A549 (cell line): ENCODE data around the gene PRKAB2. TPM values are rescaled to one million over a fixed set of nuclear protein-coding genes. Genes with fewer than 3 reads are reported as not detected.
"Not testable (repeated sequence)": the region's sequence is repeated elsewhere in the genome, so short reads cannot be mapped to it uniquely, and the experiment has no call there.

Experiments used
- ATAC-seq, 2 experiments: fragments of 200-7000 bp in 1 of 2; fragments of >200 bp in 1 of 2; cut with Nextera tagmentation in 1 of 2; cut with Tn5 transposase in 1 of 2; 3 replicates each; pipeline versions ENCODE4 v1.8.0 to v1.9.1; 2018 to 2020; ENCODE audit warnings: mild to moderate bottlenecking in 1 of 2, moderate library complexity in 1 of 2
- CTCF ChIA-PET: fragments of 300-600 bp; sonication (Branson Sonifier 250); formaldehyde crosslinking; extraction: SDS; loops from one replicate; lab custom pipeline; 2021; ENCODE audit warnings: antibody characterized with exemption, inconsistent platforms; lab: Yijun Ruan, JAX
- POLR2A ChIA-PET: fragments of 350-600 bp; formaldehyde crosslinking; extraction: SDS; loops from one replicate; lab custom pipeline; 2021; ENCODE audit warnings: antibody characterized with exemption, inconsistent platforms; lab: Yijun Ruan, JAX
- DNase-seq, 2 experiments: peaks; one replicate each; pipeline versions ENCODE4 v3.0.0 to v3.0.0-alpha.2; 2011 to 2016; ENCODE audit warnings: low read depth in 1 of 2, low spot score in 1 of 2
- FAIRE-seq: peaks from 2 replicates; lab custom pipeline; 2011; peaks lifted over from hg19 to GRCh38; lab: Jason Lieb, UNC
- H3K27ac ChIP-seq, 2 experiments: fragments of >200 bp; sonication (Bioruptor Twin); formaldehyde crosslinking; 3 replicates each; pipeline ENCODE4 v1.5.1; 2016 to 2017
- H3K4me1 ChIP-seq: fragments of >200 bp; sonication (Bioruptor Twin); formaldehyde crosslinking; 3 replicates; pipeline ENCODE4 v1.6.1; 2016
- H3K4me2 ChIP-seq: fragments of >200 bp; sonication (Bioruptor Twin); formaldehyde crosslinking; 3 replicates; pipeline ENCODE4 v1.6.1; 2016
- H3K4me3 ChIP-seq: fragments of >200 bp; sonication (Bioruptor Twin); formaldehyde crosslinking; 3 replicates; pipeline ENCODE4 v1.5.1; 2016
- H3K9me3 ChIP-seq: fragments of >200 bp; sonication (Bioruptor Twin); formaldehyde crosslinking; 3 replicates; pipeline ENCODE4 v1.6.1; 2016
- ATOH8 ChIP-seq: fragments of 250-450 bp; sonication (Bioruptor Pico); IDR thresholded peaks from 2 replicates; pipeline ENCODE4 v1.5.0; 2020; ENCODE audit warnings: low read depth, mild to moderate bottlenecking, moderate library complexity
- BCL3 ChIP-seq: fragments of >200 bp; sonication (Bioruptor Twin); formaldehyde crosslinking; IDR thresholded peaks from 3 replicates; pipeline ENCODE4 v1.6.1; 2016
- CHD4 ChIP-seq: fragments of 200-600 bp; sonication (generic); IDR thresholded peaks from 2 replicates; pipeline ENCODE4 v1.6.1; 2016; ENCODE audit warnings: antibody characterized with exemption, mild to moderate bottlenecking, borderline replicate concordance
- E2F6 ChIP-seq: IDR thresholded peaks from 2 replicates; pipeline ENCODE4 v1.6.1; 2012; ENCODE audit warnings: low read depth, borderline replicate concordance
- EHMT2 ChIP-seq: fragments of 200-600 bp; sonication (generic); IDR thresholded peaks from 2 replicates; pipeline ENCODE4 v1.6.1; 2016; ENCODE audit warnings: antibody characterized with exemption, low read depth, mild to moderate bottlenecking, moderate library complexity
- ELK1 ChIP-seq: fragments of 150-350 bp; IDR thresholded peaks from 2 replicates; pipeline ENCODE4 v1.6.1; 2014; ENCODE audit warnings: low read depth, mild to moderate bottlenecking, low read length
- ESRRA ChIP-seq: fragments of 150-350 bp; IDR thresholded peaks from 2 replicates; pipeline ENCODE4 v1.6.1; 2014; ENCODE audit warnings: mild to moderate bottlenecking, low read length, borderline replicate concordance
- HDAC2 ChIP-seq: fragments of 200-600 bp; sonication (generic); IDR thresholded peaks from 2 replicates; pipeline ENCODE4 v1.6.1; 2016
- HEYL ChIP-seq: fragments of 250-450 bp; sonication (Bioruptor Pico); IDR thresholded peaks from 2 replicates; pipeline ENCODE4 v1.8.0; 2021; ENCODE audit warnings: mild to moderate bottlenecking, moderate library complexity
- HOXB13 ChIP-seq: fragments of 250-450 bp; sonication (Bioruptor Pico); IDR thresholded peaks from 2 replicates; pipeline ENCODE4 v1.5.0; 2020; ENCODE audit warnings: low read depth, mild to moderate bottlenecking, moderate library complexity
- HOXB5 ChIP-seq: fragments of 250-450 bp; sonication (Bioruptor Pico); IDR thresholded peaks from 2 replicates; pipeline ENCODE4 v1.5.0; 2020; ENCODE audit warnings: mild to moderate bottlenecking, moderate library complexity
- JUN ChIP-seq, 2 experiments: fragments of >200 bp; sonication (Bioruptor Twin); formaldehyde crosslinking; IDR thresholded peaks; 2 replicates in 1 of 2; 3 replicates in 1 of 2; pipeline ENCODE4 v1.6.1; 2016 to 2017
- JUNB ChIP-seq: fragments of >200 bp; sonication (Bioruptor Twin); formaldehyde crosslinking; IDR thresholded peaks from 2 replicates; pipeline ENCODE4 v1.6.1; 2016
- KDM1A ChIP-seq: fragments of 200-600 bp; sonication (generic); IDR thresholded peaks from 2 replicates; pipeline ENCODE4 v1.6.1; 2016; ENCODE audit warnings: low read depth, mild to moderate bottlenecking
- MAFK ChIP-seq: fragments of 450-650 bp; IDR thresholded peaks from 2 replicates; pipeline ENCODE4 v1.6.1; 2014; ENCODE audit not compliant: partially characterized antibody
- MAX ChIP-seq: IDR thresholded peaks from 2 replicates; pipeline ENCODE4 v1.6.1; 2012
- NFE2L2 ChIP-seq: fragments of 150-350 bp; conservative IDR thresholded peaks from 2 replicates; pipeline ENCODE4 v1.6.1; 2014; ENCODE audit warnings: low read length
- POLR2AphosphoS2 ChIP-seq: conservative IDR thresholded peaks from 2 replicates; pipeline ENCODE4 v1.6.1; 2012; ENCODE audit warnings: low read length, improper control_type of control experiment, inconsistent platforms
- RARB ChIP-seq: fragments of 250-450 bp; sonication (Bioruptor Pico); IDR thresholded peaks from 2 replicates; pipeline ENCODE4 v1.8.0; 2021; ENCODE audit warnings: mild to moderate bottlenecking, moderate library complexity
- RFX5 ChIP-seq: fragments of 450-650 bp; IDR thresholded peaks from 2 replicates; pipeline ENCODE4 v1.7.1; 2014; ENCODE audit warnings: antibody characterized with exemption, mild to moderate bottlenecking, moderate library complexity
- SMC3 ChIP-seq: fragments of >200 bp; sonication (Bioruptor Twin); formaldehyde crosslinking; IDR thresholded peaks from 3 replicates; pipeline ENCODE4 v1.6.1; 2018; ENCODE audit warnings: inconsistent platforms
- SREBF2 ChIP-seq: fragments of 450-650 bp; IDR thresholded peaks from 2 replicates; pipeline ENCODE4 v1.6.1; 2014; ENCODE audit warnings: mild to moderate bottlenecking, moderate library complexity
- TFCP2L1 ChIP-seq: fragments of 250-450 bp; sonication (Bioruptor Pico); IDR thresholded peaks from 2 replicates; pipeline ENCODE4 v1.5.0; 2021; ENCODE audit warnings: mild to moderate bottlenecking
- ZFP36 ChIP-seq: fragments of 450-650 bp; IDR thresholded peaks from 2 replicates; pipeline ENCODE4 v1.6.1; 2014; ENCODE audit warnings: borderline replicate concordance; ENCODE audit not compliant: partially characterized antibody
- ZSCAN20 ChIP-seq: fragments of 250-450 bp; sonication (Bioruptor Pico); IDR thresholded peaks from 2 replicates; pipeline ENCODE4 v1.8.0; 2022; ENCODE audit warnings: mild to moderate bottlenecking, moderate library complexity
- WGBS: methylation state at CpG from one replicate; pipeline ENCODE4 v1.1.6; 2017; ENCODE audit errors: missing lambda C conversion rate; 5-methylcytosine and 5-hydroxymethylcytosine counted together
- polyA plus RNA-seq, 4 experiments: library from polyadenylated mRNA; depleted of rRNA in 3 of 4; stranded (reverse); fragments of >200 nt; fragmentation: RNase III in 1 of 4; extraction: RNeasy Plus Mini Kit Qiagen cat#74134 plus additional on column Dnase treatment in 1 of 4; gene quantifications; 2 replicates in 3 of 4; 3 replicates in 1 of 4; pipeline ENCODE4 v1.2.3, GENCODE V29; 2011 to 2017
- TF ChIP-seq, protein P1 (sequence below): IDR thresholded peaks from 2 replicates; pipeline ENCODE4 v1.6.1; 2012

Gene PRKAB2
- polyA plus RNA-seq, 2 of the 4 experiments (the other 2 are of a cell fraction), result 11.4 to 22.4 TPM

DNA sequence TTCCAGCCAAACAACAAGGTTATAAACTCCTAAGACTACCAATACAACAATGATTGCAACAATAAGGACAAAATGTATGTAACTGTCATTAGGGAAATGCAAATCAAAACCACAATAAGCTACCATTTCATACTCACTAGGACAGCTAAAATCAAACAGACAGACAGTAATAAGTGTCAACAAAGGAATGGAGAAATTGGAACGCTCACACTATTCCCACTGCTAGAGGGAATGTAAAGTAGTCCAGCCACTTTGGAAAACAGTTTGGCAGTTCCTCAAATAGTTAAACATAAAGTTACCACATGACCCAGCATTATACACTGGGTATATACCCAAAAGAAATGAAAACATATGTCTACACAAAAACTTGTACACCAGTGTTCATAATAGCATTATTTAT, 9.3 kb downstream of the PRKAB2 start:
- H3K4me1 ChIP-seq, result peaks cover 20% of the 10 kb centered on the region
- ATAC-seq (no peak), FAIRE-seq (no peak), DNase-seq (no peak)
- H3K4me3 ChIP-seq, result no peak overlapping the region
- 93% methylated on average over 1 of the region's 1 CpG for WGBS
- H3K4me2 ChIP-seq, result no peak overlapping the region
- TF ChIP-seq ELK1, result no peak
- TF ChIP-seq SMC3, result no peak
- no peak for TF ChIP-seq RARB
- no peak for TF ChIP-seq MAFK
- no peak for TF ChIP-seq E2F6
- TF ChIP-seq BCL3, result no peak
- TF ChIP-seq HOXB13 (CRISPR knock-in tag), result no peak
- TF ChIP-seq CHD4, result no peak
- TF ChIP-seq RFX5, result no peak
- no peak for TF ChIP-seq TFCP2L1
- POLR2A ChIA-PET, result no interaction called here
- H3K27ac ChIP-seq, result no peak overlapping the region
- CTCF ChIA-PET, result interaction anchor here (1.7 kb wide), 1 partner anchor 80 kb away, joined by 10 read pairs; the partner anchor contains the start of gene CHD1L
- H3K9me3 ChIP-seq, result no peaks in the 10 kb centered on the region

DNA sequence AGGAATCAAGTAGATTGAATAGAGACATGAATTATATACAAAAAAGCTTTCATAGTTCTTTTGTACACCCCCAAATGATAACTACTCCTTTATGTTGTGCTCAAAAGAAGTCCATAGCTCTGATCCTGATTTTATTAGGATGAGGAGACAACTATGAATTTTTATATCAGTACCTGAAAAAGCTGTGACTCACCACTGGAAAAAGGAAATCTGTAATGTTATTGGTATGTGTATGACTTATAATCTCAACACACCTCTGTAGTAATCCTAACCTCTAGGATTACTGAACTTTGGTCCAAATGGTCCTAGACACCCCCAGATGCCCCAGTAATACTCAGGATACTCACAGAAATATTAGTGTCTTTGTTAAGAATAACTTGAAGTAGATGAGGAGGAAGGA, 10.2 kb downstream of the PRKAB2 start:
- Histone ChIP-seq H3K27ac (no peak overlapping the region), H3K9me3 (no peaks in the 10 kb centered on the region), H3K4me3 (no peak overlapping the region), H3K4me2 (no peak overlapping the region), H3K4me1 (peaks cover 10% of the 10 kb centered on the region)
- ATAC-seq, result no peak
- no peak for DNase-seq
- no peak for TF ChIP-seq MAFK
- no peak for TF ChIP-seq ATOH8 (CRISPR knock-in tag)
- no peak for TF ChIP-seq MAX
- no peak for TF ChIP-seq JUN (IDR thresholded peaks at IDR 0.05)
- no peak for TF ChIP-seq ZSCAN20
- TF ChIP-seq ESRRA, result no peak
- TF ChIP-seq HEYL (CRISPR knock-in tag), result no peak
- TF ChIP-seq HOXB5 (CRISPR knock-in tag), result no peak
- no peak for TF ChIP-seq KDM1A
- TF ChIP-seq NFE2L2, result no peak
- TF ChIP-seq JUNB, result no peak
- TF ChIP-seq EHMT2, result no peak
- TF ChIP-seq, protein P1, sequence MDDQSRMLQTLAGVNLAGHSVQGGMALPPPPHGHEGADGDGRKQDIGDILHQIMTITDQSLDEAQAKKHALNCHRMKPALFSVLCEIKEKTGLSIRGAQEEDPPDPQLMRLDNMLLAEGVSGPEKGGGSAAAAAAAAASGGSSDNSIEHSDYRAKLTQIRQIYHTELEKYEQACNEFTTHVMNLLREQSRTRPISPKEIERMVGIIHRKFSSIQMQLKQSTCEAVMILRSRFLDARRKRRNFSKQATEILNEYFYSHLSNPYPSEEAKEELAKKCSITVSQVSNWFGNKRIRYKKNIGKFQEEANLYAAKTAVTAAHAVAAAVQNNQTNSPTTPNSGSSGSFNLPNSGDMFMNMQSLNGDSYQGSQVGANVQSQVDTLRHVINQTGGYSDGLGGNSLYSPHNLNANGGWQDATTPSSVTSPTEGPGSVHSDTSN, result no peak
- TF ChIP-seq ZFP36, result no peak
- TF ChIP-seq SREBF2, result no peak
- no peak for TF ChIP-seq RARB
- TF ChIP-seq HDAC2, result no peak
- TF ChIP-seq POLR2AphosphoS2, result no peak
- no peak for FAIRE-seq
- POLR2A ChIA-PET, result interaction anchor here (1.0 kb wide), 1 partner anchor 10 kb away, joined by 3 read pairs; no protein-coding TSS in a partner anchor
- CTCF ChIA-PET, result interaction anchor here (1.1 to 1.7 kb wide), 2 partner anchors 9 to 81 kb away, joined by 3 to 10 read pairs; partner anchors contain the start of gene CHD1L

- ATAC-seq, H3K4me1 ChIP-seq, POLR2A ChIA-PET, H3K9me3 ChIP-seq, H3K4me3 ChIP-seq, H3K4me2 ChIP-seq, FAIRE-seq, H3K27ac ChIP-seq, DNase-seq: not testable (repeated sequence)
- 93% methylated on average over 2 of the region's 2 CpGs for WGBS
- CTCF ChIA-PET, result interaction anchor here (1.6 kb wide), 1 partner anchor 16 kb away, joined by 3 read pairs; no protein-coding TSS in a partner anchor
These were observed 15.2 kb downstream of the PRKAB2 start for GRCh38 chr1:147157116-147157515.
